AG04449 (cell line): ENCODE results near the gene SIL1.

Source experiments
- CTCF ChIA-PET: fragments of 350-600 bp; formaldehyde crosslinking; extraction: SDS; loops from one replicate; lab custom pipeline; 2021; ENCODE audit warnings: antibody characterized with exemption; lab: Yijun Ruan, JAX
- POLR2A ChIA-PET: fragments of 400-600, 350-600 bp; formaldehyde crosslinking; extraction: SDS; loops from one replicate; lab custom pipeline; 2020; ENCODE audit warnings: antibody characterized with exemption, inconsistent platforms; lab: Yijun Ruan, JAX
- DNase-seq: peaks from one replicate; pipeline ENCODE4 v3.0.0-alpha.2; 2010; ENCODE audit warnings: low read depth, low spot score
- H3K4me3 ChIP-seq: 2 replicates; pipeline ENCODE4 v1.5.1; 2011; ENCODE audit warnings: low read depth, mild to moderate bottlenecking, control low read depth, low read length
- CTCF ChIP-seq: IDR thresholded peaks from one replicate; pipeline ENCODE4 v1.5.1; 2011; ENCODE audit warnings: mild to moderate bottlenecking, moderate library complexity, low read length, control low read depth, inconsistent platforms; ENCODE audit not compliant: insufficient read depth; ENCODE audit errors: missing control alignments

The SIL1 gene

GRCh38 chr5:139105621-139106071, 92.5 kb downstream of the SIL1 start:
- no peak for DNase-seq
- TF ChIP-seq CTCF: no peak
- CTCF ChIA-PET: no interaction called here
- POLR2A ChIA-PET: no interaction called here
- H3K4me3 ChIP-seq: no peak overlapping the region

- DNase-seq: peak; percentile 38
- CTCF ChIA-PET: no interaction called here
- TF ChIP-seq CTCF: no peak
- peak overlapping the region; percentile 3; the same call in 1 of the 2 replicates for H3K4me3 ChIP-seq
- POLR2A ChIA-PET: no interaction called here
These were observed 93.4 kb downstream of the SIL1 start for GRCh38 chr5:139104577-139105276.

GRCh38 chr5:139103762-139104161, 94.4 kb downstream of the SIL1 start:
- ChIA-PET CTCF (no interaction called here), POLR2A (no interaction called here)
- no peak for DNase-seq
- no peak for TF ChIP-seq CTCF
- no peak overlapping the region for H3K4me3 ChIP-seq

GRCh38 chr5:139100825-139101224, 97.3 kb downstream of the SIL1 start:
- DNase-seq: no peak
- no peak for TF ChIP-seq CTCF
- no peak overlapping the region for H3K4me3 ChIP-seq
- ChIA-PET POLR2A (no interaction called here), CTCF (interaction anchor here (0.7 kb wide), 1 partner anchor 24 kb away, joined by 3 read pairs; no protein-coding TSS in a partner anchor)

GRCh38 chr5:139094154-139095131, 103.7 kb downstream of the SIL1 start:
- no peak for DNase-seq
- POLR2A ChIA-PET: no interaction called here
- no peak for TF ChIP-seq CTCF
- H3K4me3 ChIP-seq: no peak overlapping the region
- CTCF ChIA-PET: no interaction called here
